GM19372 (cell line): ENCODE data around the gene MAP3K4.
A peak's percentile ranks its signal among the peaks of the same experiment; 100 is the strongest.

ENCODE experiments used
- ATAC-seq: cut with Tn5 transposase; IDR thresholded peaks from one replicate; pipeline ENCODE4 v1.9.1; 2021; ENCODE audit warnings: mild to moderate bottlenecking, low read depth, moderate library complexity; ENCODE audit not compliant: unreplicated experiment

MAP3K4 gene

DNA sequence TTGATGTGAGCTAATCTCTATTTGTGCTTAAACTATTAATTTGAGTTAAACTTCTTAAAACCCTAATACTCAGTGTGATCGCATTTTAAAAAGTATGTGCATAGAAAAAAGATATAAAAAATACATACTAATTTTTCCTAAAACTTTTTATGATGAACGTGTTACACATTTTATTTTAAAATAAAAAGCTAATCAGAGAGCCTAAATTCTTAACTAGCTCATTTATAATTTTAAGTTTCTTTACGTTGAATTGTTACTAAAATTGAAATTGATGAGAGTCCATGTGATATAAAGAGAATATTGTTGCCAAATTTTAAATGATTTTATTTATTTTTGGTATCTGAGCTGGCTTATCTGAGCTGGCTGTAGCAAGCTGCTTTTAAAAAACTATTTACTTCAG lies 6.6 kb downstream of the MAP3K4 start:
- ATAC-seq = no peak

DNA sequence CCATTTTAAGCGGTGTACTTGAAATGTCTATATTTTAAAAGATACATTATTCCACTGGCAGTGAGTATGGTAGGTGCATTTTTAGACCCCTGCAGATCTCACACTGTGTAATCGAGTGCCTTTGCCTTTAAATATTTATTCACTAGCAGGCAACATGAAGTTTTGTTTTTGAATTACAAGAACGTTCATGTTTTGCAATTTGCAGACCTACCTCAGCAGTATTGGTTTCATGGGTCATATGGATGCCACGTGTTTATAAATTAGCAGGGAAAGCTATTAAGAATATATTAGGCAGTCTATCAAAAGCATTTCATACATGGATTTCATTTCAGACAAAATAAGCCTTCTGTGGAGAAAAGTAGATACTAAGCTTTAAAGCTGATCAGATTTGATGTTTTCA lies 7.2 kb downstream of the MAP3K4 start:
- ATAC-seq = no peak

DNA sequence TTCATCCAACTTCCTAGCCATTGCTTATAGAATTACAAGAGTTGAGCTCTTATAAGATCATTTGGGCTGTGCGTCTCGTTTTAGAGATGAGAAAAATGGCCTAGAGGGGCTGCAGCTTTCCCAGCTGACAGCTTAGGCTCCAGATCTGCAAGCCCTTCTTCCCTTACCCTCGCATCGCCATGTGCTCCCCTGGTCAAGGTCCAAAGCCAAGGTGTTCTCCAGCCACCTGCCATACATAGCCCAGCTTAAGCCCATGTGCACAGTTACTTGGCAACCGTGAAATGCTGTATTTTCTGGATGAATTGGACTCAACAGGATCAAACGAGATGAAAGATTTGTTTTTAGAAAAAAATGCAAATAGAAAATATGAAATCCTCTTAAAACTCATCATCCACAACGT lies 7.9 kb downstream of the MAP3K4 start:
- ATAC-seq = no peak

GRCh38 chr6:161000632-161001031 lies 9.1 kb downstream of the MAP3K4 start:
- ATAC-seq = no peak

GRCh38 chr6:161001421-161001820 lies 9.9 kb downstream of the MAP3K4 start:
- no peak for ATAC-seq

- no peak for ATAC-seq
Observed at GRCh38 chr6:161003336-161003735, 11.8 kb downstream of the MAP3K4 start.

- no peak for ATAC-seq
Observed at GRCh38 chr6:161008245-161008644, 16.7 kb downstream of the MAP3K4 start.

DNA sequence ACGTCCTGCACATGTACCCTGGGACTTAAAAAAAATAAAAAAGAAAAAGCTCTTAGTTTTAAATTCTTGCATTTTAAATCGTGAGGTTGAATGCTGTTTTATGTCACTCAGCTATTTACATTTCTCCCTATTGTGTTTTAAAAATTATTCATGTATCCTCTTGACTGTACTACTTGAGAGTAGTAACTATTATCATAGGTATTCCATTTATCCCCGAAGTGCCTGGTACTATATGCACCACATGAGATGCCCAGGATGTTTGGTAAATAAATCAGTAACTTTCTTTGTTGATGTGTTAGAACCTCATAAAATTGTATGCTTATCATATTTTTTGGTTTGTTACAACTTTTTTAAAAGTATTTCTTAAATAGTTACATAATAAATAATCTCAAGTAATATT lies 18.4 kb downstream of the MAP3K4 start:
- no peak for ATAC-seq

- ATAC-seq = no peak
Observed at GRCh38 chr6:161010418-161010817, 18.8 kb downstream of the MAP3K4 start.

- ATAC-seq = no peak
Observed at GRCh38 chr6:161011492-161012480, 20.2 kb downstream of the MAP3K4 start.

DNA sequence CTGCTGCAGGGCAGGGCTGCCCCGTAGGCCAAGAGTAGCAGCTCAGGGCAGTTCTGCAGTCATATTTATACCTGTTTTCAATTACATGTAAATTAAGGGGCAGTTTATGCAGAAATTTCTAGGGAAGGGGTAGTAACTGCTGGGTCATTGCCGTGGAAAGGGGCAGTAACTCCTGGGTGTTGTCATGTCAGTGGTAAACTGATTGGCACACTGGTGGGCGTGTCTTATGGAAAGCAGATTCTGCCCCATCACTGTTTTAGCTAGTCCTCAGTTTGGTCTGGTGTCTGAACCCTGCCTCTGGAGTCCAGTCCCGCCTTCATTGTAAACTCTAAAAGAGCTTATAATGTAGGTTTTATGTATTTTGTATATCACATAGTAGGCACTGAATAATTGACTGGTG lies 22.1 kb downstream of the MAP3K4 start:
- ATAC-seq = no peak

DNA sequence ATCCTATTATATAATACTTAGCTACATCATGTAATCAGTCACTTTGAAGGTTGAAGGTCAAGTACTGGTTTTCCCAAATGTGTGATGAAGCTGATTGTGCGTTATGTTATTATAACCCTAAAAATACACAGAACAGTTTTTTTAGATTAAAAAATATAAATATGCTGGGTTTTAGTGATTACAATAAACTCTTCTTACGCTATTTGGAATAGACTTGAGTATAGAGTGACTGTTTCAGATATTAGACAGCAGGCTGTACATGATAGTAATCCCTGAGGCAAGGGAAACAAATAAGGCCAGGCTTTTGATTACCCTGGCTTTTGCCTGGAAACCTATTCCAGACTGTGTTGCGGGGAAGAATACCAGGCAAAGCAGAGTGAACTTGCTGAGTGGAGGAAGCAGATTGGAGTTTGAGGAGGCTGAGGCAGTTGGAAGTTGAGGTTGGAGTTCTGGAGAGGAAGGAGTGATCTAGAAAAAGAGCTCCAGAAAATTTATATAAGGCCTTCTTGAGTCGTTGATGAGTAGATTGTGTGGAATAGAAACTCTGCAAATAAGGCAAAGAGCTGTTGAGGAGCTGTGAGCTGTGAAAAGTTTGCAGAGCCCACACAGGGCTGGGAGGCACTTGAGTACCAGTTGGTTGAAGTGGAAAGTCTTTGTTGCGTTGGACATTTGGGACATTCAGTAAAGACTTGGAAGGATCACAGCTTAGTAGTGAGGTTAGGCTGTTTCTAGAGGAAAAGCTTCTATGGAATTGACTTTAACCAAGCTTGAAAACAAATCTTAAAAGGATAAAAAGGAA lies 26.4 kb downstream of the MAP3K4 start:
- no peak for ATAC-seq

GRCh38 chr6:161019324-161019839 lies 27.8 kb downstream of the MAP3K4 start:
- ATAC-seq = no peak

DNA sequence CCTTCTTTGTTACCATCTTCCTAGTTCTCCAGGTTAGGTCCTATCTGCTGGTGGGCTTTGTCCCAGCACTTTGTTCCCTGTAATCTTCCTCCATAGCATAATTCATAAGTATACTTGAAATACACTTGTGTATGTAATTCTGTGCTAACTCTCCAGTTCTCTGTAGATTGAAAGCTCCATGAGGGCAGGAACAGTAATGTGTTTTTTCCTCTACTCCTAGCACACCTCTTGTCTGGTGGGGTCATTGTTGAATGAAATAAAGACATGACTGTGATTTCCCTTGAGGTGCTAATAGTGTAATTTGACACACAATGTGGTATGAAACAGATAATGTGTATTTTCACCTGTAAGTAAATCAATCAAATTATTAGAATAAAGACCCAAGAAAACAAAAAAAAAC lies 30.0 kb downstream of the MAP3K4 start:
- no peak for ATAC-seq

DNA sequence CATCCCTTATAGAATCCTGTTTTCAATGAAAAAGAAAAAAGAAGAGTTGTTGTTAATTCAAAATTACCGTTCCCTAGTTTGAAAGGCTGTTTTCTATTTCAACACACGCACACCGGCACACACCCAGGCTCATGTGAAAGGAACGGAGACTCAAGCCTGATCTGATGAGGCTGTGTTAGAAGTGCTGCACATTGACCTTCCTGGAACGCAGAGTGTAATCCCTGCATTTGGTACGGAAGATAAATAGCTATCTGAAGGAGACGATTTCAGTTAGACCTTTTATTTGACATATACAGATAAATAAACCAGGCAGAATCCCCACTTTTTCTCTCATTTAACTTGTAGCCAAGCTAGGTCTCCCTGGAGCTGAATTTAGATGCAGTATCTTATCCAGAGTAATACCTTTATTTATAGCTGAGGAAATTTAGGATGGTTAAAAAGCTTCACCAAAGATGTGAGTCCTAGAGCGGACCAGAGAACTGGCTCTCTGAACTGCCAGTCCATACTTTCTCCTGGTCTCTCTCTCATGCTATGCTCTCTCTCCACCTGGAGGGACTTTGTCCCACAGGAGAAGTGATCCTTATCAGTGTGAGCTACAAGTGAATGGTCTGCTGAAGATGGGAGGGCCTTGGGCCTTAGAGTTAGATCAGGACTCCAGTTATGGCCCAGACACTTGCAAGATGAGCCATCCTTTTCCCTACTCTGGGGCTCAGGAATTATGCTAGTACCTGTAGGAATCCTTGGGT lies 30.6 kb downstream of the MAP3K4 start:
- no peak for ATAC-seq

DNA sequence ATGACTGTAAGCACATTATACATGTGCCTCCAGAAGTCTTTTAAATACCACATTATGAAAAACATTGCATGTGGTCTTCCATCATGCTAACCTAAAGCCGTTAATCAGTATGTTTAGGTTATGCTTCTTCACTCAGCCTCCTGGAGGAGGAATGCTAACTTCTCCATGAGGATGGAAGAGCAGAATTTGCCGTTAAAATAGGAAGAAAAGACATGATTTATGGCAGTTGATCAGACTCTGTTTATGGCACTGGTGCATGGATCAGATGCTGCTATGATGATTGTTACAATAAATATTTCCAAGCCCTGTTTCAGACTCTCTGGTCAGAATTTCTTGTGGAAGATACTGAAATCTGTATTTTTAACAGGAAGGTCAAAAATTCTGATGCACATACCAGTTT lies 31.7 kb downstream of the MAP3K4 start:
- ATAC-seq = no peak

GRCh38 chr6:161024364-161024920 lies 32.9 kb downstream of the MAP3K4 start:
- ATAC-seq = no peak

DNA sequence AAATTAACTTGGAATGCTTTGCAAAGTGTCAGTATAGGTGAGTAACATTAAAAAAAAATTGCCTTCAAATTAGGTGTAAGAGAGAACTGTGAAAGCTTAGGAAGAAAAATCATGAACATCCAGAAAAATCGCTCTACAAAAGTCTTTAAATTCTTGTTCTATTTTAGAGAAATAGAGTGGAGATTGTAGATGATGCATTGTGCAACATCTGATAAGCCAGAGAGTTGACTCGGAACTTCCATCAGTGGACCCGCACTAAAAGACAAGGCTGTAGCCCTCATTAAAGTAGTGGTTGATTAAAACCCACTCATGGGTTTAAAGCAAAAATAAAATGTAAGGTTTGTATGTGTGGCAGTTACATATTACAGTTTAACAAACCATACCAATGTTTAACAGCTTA lies 35.8 kb downstream of the MAP3K4 start:
- ATAC-seq = no peak

- peak; percentile 86 for ATAC-seq
Observed at GRCh38 chr6:161029195-161029809, 37.7 kb downstream of the MAP3K4 start.
